HUES6 (cell line): ENCODE measurements around the gene DNAJB5.
A peak's percentile ranks its signal among the peaks of the same experiment; 100 is the strongest.

Experiments used
- H3K27ac ChIP-seq: 2 replicates; pipeline ENCODE4 v1.7.0; 2013; ENCODE audit warnings: low read depth, mild to moderate bottlenecking, low read length, inconsistent platforms
- H3K27me3 ChIP-seq: 2 replicates; pipeline ENCODE4 v1.6.1; 2013; ENCODE audit warnings: low read length; ENCODE audit not compliant: control insufficient read depth, insufficient read depth
- H3K36me3 ChIP-seq: 2 replicates; pipeline ENCODE4 v1.6.1; 2013; ENCODE audit warnings: low read length; ENCODE audit not compliant: control insufficient read depth, insufficient read depth
- H3K4me1 ChIP-seq: 2 replicates; pipeline ENCODE4 v1.6.1; 2013; ENCODE audit warnings: low read length; ENCODE audit not compliant: control insufficient read depth, insufficient read depth
- H3K4me3 ChIP-seq: 2 replicates; pipeline ENCODE4 v1.5.1; 2013; ENCODE audit warnings: low read depth, low read length
- H3K9ac ChIP-seq: one replicate; pipeline ENCODE4 v1.6.1; 2013; ENCODE audit warnings: mild to moderate bottlenecking, low read length
- H3K9me3 ChIP-seq: 2 replicates; pipeline ENCODE4 v1.6.1; 2013; ENCODE audit warnings: low read depth, low read length; ENCODE audit not compliant: control insufficient read depth, insufficient read depth

Gene DNAJB5

GRCh38 chr9:34994260-34994899 is 4.8 kb downstream of the DNAJB5 start:
- Histone ChIP-seq H3K9ac (peak overlapping the region; percentile 83), H3K9me3 (no peaks in the 10 kb centered on the region), H3K27ac (peak overlapping the region; percentile 88; the same call in 1 of the 2 replicates), H3K4me3 (peak overlapping the region; percentile 25; the same call in 1 of the 2 replicates), H3K36me3 (peaks cover 36% of the 10 kb centered on the region), H3K27me3 (no peaks in the 10 kb centered on the region), H3K4me1 (peaks cover 61% of the 10 kb centered on the region)

- H3K9ac ChIP-seq: peak overlapping the region; percentile 10
- no peak overlapping the region; the same call in 1 of the 2 replicates for H3K27ac ChIP-seq
- H3K4me3 ChIP-seq: no peak overlapping the region; the same call in 1 of the 2 replicates
- H3K9me3 ChIP-seq: no peaks in the 10 kb centered on the region
- peaks cover 36% of the 10 kb centered on the region for H3K36me3 ChIP-seq
- no peaks in the 10 kb centered on the region for H3K27me3 ChIP-seq
- H3K4me1 ChIP-seq: peaks cover 64% of the 10 kb centered on the region
Measured at GRCh38 chr9:34994900-34995669, 5.5 kb downstream of the DNAJB5 start.

- no peaks in the 10 kb centered on the region for H3K9me3 ChIP-seq
- H3K27me3 ChIP-seq: no peaks in the 10 kb centered on the region
- H3K9ac ChIP-seq: no peak overlapping the region
- no peak overlapping the region for H3K4me3 ChIP-seq
- no peak overlapping the region for H3K27ac ChIP-seq
- H3K36me3 ChIP-seq: peaks cover 36% of the 10 kb centered on the region
- peaks cover 62% of the 10 kb centered on the region for H3K4me1 ChIP-seq
Measured at GRCh38 chr9:34995670-34996060, 6.1 kb downstream of the DNAJB5 start.

- Histone ChIP-seq H3K4me3 (no peak overlapping the region), H3K9ac (no peak overlapping the region), H3K27me3 (no peaks in the 10 kb centered on the region), H3K4me1 (peaks cover 62% of the 10 kb centered on the region), H3K9me3 (no peaks in the 10 kb centered on the region), H3K27ac (no peak overlapping the region), H3K36me3 (peaks cover 36% of the 10 kb centered on the region)
Measured at GRCh38 chr9:34996181-34996904, 6.8 kb downstream of the DNAJB5 start.

- H3K27ac ChIP-seq: no peak overlapping the region
- H3K36me3 ChIP-seq: peaks cover 36% of the 10 kb centered on the region
- no peaks in the 10 kb centered on the region for H3K27me3 ChIP-seq
- no peaks in the 10 kb centered on the region for H3K9me3 ChIP-seq
- peaks cover 63% of the 10 kb centered on the region for H3K4me1 ChIP-seq
- no peak overlapping the region for H3K4me3 ChIP-seq
- H3K9ac ChIP-seq: no peak overlapping the region
Measured at GRCh38 chr9:34996905-34997279, 7.3 kb downstream of the DNAJB5 start.

GRCh38 chr9:34997379-34997781 is 7.8 kb downstream of the DNAJB5 start:
- Histone ChIP-seq H3K36me3 (peaks cover 36% of the 10 kb centered on the region), H3K9ac (no peak overlapping the region), H3K9me3 (no peaks in the 10 kb centered on the region), H3K27me3 (no peaks in the 10 kb centered on the region), H3K4me3 (no peak overlapping the region), H3K4me1 (peaks cover 63% of the 10 kb centered on the region), H3K27ac (no peak overlapping the region)

GRCh38 chr9:34998266-34998665 is 8.7 kb downstream of the DNAJB5 start:
- Histone ChIP-seq H3K27me3 (no peaks in the 10 kb centered on the region), H3K9ac (no peak overlapping the region), H3K9me3 (no peaks in the 10 kb centered on the region), H3K4me3 (no peak overlapping the region), H3K27ac (no peak overlapping the region), H3K4me1 (peaks cover 63% of the 10 kb centered on the region), H3K36me3 (peaks cover 36% of the 10 kb centered on the region)

DNA sequence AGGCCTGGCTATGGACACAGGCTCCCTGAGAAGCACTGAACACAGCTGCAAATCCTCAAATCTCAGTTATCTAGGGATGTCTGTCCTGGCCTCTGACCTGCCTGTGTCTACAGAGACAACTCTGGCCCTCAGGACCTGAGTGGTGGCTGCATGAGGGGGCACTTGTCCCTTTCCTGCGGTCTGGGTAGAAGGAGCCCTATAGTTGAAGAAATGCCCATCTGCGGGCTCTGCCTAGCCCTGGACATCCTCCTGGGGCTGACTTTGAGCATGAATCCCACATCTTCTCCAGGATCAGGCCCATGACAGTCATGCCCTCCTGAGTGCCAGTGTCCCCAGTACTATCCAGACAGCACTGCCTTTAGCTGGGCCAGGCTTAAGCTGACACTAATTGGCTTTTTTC is 10.0 kb downstream of the DNAJB5 start:
- H3K36me3 ChIP-seq: peaks cover 35% of the 10 kb centered on the region
- peaks cover 50% of the 10 kb centered on the region for H3K4me1 ChIP-seq
- no peak overlapping the region for H3K9ac ChIP-seq
- H3K9me3 ChIP-seq: no peaks in the 10 kb centered on the region
- H3K27ac ChIP-seq: no peak overlapping the region
- no peak overlapping the region for H3K4me3 ChIP-seq
- no peaks in the 10 kb centered on the region for H3K27me3 ChIP-seq

DNA sequence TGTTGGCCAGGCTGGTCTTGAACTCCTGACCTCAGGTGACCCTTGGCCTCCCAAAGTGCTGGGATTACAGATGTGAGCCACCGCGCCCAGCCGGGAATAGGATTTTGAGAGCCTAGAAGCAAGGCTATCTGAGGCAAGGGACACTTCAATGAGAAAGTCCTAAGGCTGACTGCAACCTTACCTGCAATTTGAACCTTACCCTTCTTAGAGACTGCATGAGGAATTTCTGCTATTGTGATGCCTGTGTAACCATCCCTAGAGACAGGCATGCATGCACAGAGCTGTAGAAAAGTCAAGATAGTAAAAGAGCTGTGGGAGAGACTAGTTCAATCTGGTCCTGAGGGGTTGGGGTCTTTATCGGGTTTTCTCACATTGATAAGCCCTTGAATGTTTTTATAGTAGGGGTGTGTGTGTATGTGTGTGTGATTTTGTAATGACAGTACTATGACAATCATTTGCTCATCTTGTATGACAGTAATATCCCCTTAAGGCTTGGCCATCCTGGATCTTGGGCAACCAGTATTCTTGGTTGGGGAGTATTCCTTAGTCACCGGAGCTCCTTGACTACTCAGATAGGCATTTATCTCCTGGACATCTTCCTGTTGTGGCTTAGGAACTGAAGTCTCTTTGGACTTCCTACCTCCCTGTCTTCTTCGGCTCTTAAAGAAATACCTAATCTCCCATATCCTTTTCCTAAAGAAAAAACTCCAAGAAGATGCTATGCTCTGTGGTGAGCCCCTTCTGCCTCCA is 11.2 kb downstream of the DNAJB5 start:
- Histone ChIP-seq H3K9me3 (no peaks in the 10 kb centered on the region), H3K9ac (no peak overlapping the region), H3K27ac (no peak overlapping the region), H3K4me3 (no peak overlapping the region), H3K27me3 (no peaks in the 10 kb centered on the region), H3K4me1 (peaks cover 42% of the 10 kb centered on the region), H3K36me3 (peaks cover 23% of the 10 kb centered on the region)

- H3K4me3 ChIP-seq: no peak overlapping the region
- no peak overlapping the region for H3K9ac ChIP-seq
- H3K27ac ChIP-seq: no peak overlapping the region
- H3K4me1 ChIP-seq: peaks cover 42% of the 10 kb centered on the region
- H3K9me3 ChIP-seq: no peaks in the 10 kb centered on the region
- H3K27me3 ChIP-seq: no peaks in the 10 kb centered on the region
- H3K36me3 ChIP-seq: peaks cover 18% of the 10 kb centered on the region
Measured at GRCh38 chr9:35001285-35001677, 11.7 kb downstream of the DNAJB5 start.
